CD4-positive, alpha-beta T cell treated with Interleukin-6 at 100 ng/mL for 8 hours (primary cell): ENCODE measurements around the gene PIGL.
A peak's percentile ranks its signal among the peaks of the same experiment; 100 is the strongest.
"Not testable (repeated sequence)": the region's sequence is repeated elsewhere in the genome, so short reads cannot be mapped to it uniquely, and the experiment has no call there.

Source experiments
- DNase-seq: peaks from one replicate; pipeline ENCODE4 v3.0.0-alpha.2; 2020; ENCODE audit warnings: mixed read lengths, low spot score

Gene PIGL

GRCh38 chr17:16273929-16274339 lies 56.9 kb downstream of the PIGL start:
- no peak for DNase-seq

GRCh38 chr17:16275024-16275423 lies 58.0 kb downstream of the PIGL start:
- DNase-seq = no peak

- no peak for DNase-seq
Observed at GRCh38 chr17:16277163-16277562, 60.2 kb downstream of the PIGL start.

- no peak for DNase-seq
Observed at GRCh38 chr17:16281351-16281750, 64.3 kb downstream of the PIGL start.

GRCh38 chr17:16282522-16282921 lies 65.5 kb downstream of the PIGL start:
- DNase-seq = no peak

GRCh38 chr17:16283705-16284104 lies 66.7 kb downstream of the PIGL start:
- DNase-seq = no peak

- DNase-seq = no peak
Observed at GRCh38 chr17:16285646-16286008, 68.6 kb downstream of the PIGL start.

- DNase-seq = peak; percentile 78
Observed at GRCh38 chr17:16286009-16286946, 69.3 kb downstream of the PIGL start.

GRCh38 chr17:16286947-16287562 lies 70.0 kb downstream of the PIGL start:
- DNase-seq = no peak

- DNase-seq = peak; percentile 32
Observed at GRCh38 chr17:16287563-16288027, 70.6 kb downstream of the PIGL start.

- no peak for DNase-seq
Observed at GRCh38 chr17:16288860-16289571, 72.0 kb downstream of the PIGL start.

GRCh38 chr17:16293931-16294330 lies 76.9 kb downstream of the PIGL start:
- DNase-seq = no peak

GRCh38 chr17:16294560-16294959 lies 77.5 kb downstream of the PIGL start:
- DNase-seq = no peak

GRCh38 chr17:16296072-16296471 lies 79.1 kb downstream of the PIGL start:
- DNase-seq = not testable (repeated sequence)

GRCh38 chr17:16297367-16298139 lies 80.5 kb downstream of the PIGL start:
- DNase-seq = no peak

- no peak for DNase-seq
Observed at GRCh38 chr17:16298140-16298662, 81.2 kb downstream of the PIGL start.

- DNase-seq = no peak
Observed at GRCh38 chr17:16300554-16300953, 83.5 kb downstream of the PIGL start.

- no peak for DNase-seq
Observed at GRCh38 chr17:16301963-16302855, 85.2 kb downstream of the PIGL start.

- DNase-seq = no peak
Observed at GRCh38 chr17:16302856-16303255, 85.8 kb downstream of the PIGL start.

- DNase-seq = no peak
Observed at GRCh38 chr17:16304830-16305229, 87.8 kb downstream of the PIGL start.

GRCh38 chr17:16306211-16306610 lies 89.2 kb downstream of the PIGL start:
- no peak for DNase-seq
